Thyroid gland (tissue), 4 donors: ENCODE data around the gene RAI1. TPM values are rescaled to one million over a fixed set of nuclear protein-coding genes. Genes with fewer than 3 reads are reported as not detected.

Source experiments
- DNase-seq, 2 donors: peaks; one replicate each; pipeline ENCODE4 v3.0.0-alpha.2; 2019
- H3K27ac ChIP-seq, 3 donors: fragments of 200-600 bp; sonication (generic); 1 replicate in 2 of 3; 2 replicates in 1 of 3; pipeline ENCODE4 v1.5.1; 2016 to 2019; ENCODE audit warnings: mild to moderate bottlenecking in 1 of 3, moderate library complexity in 1 of 3
- H3K27me3 ChIP-seq: fragments of 200-600 bp; sonication (generic); one replicate; pipeline ENCODE4 v1.5.1; 2019
- H3K36me3 ChIP-seq, 2 donors: fragments of 200-600 bp; sonication (generic); one replicate each; pipeline ENCODE4 v1.5.1; 2016 to 2019
- H3K4me1 ChIP-seq, 2 donors: fragments of 200-600 bp; sonication (generic); one replicate each; pipeline ENCODE4 v1.5.1; 2017 to 2019
- H3K4me3 ChIP-seq, 3 donors: fragments of 200-600 bp; sonication (generic); replicated peaks in 1 of 3; 1 replicate in 2 of 3; 2 replicates in 1 of 3; pipeline ENCODE4 v1.5.1; 2016; ENCODE audit warnings: mild to moderate bottlenecking in 1 of 3
- H3K9me3 ChIP-seq: fragments of 200-600 bp; sonication (generic); one replicate; pipeline ENCODE4 v1.5.1; 2017
- POLR2A ChIP-seq, 2 donors: fragments of 450-650 bp; IDR thresholded peaks; one replicate each; pipeline ENCODE4 v1.6.1; 2017; ENCODE audit warnings: antibody characterized with exemption in 2 of 2, mild to moderate bottlenecking in 2 of 2, moderate library complexity in 1 of 2
- WGBS, 2 donors: methylation state at CpG; one replicate each; pipeline ENCODE4 v1.1.5; 2017; 5-methylcytosine and 5-hydroxymethylcytosine counted together
- intact Hi-C: fragments of 100-400 bp; cut with DNase I; formaldehyde crosslinking; loops from one replicate; pipeline ENCODE4 v1.15.1; 2023
- total RNA-seq, 4 donors: library from RNA; depleted of rRNA; stranded (reverse); fragments of >200 nt; gene quantifications; one replicate each; pipeline ENCODE4 v1.2.3, GENCODE V29; 2016
- TF ChIP-seq, protein P1 (sequence below), 6 experiments: fragments of 200-600 bp in 3 of 6; fragments of 450-650 bp in 3 of 6; sonication (generic) in 3 of 6; IDR thresholded peaks; one replicate each; pipeline ENCODE4 v1.5.1; 2016 to 2019; ENCODE audit warnings: antibody characterized with exemption in 6 of 6, mild to moderate bottlenecking in 2 of 6, inconsistent platforms in 1 of 6, moderate library complexity in 1 of 6

The RAI1 gene
- total RNA-seq, 4 donors from 2014 or later = 19.1 to 52.3 (median 34.1) TPM

DNA sequence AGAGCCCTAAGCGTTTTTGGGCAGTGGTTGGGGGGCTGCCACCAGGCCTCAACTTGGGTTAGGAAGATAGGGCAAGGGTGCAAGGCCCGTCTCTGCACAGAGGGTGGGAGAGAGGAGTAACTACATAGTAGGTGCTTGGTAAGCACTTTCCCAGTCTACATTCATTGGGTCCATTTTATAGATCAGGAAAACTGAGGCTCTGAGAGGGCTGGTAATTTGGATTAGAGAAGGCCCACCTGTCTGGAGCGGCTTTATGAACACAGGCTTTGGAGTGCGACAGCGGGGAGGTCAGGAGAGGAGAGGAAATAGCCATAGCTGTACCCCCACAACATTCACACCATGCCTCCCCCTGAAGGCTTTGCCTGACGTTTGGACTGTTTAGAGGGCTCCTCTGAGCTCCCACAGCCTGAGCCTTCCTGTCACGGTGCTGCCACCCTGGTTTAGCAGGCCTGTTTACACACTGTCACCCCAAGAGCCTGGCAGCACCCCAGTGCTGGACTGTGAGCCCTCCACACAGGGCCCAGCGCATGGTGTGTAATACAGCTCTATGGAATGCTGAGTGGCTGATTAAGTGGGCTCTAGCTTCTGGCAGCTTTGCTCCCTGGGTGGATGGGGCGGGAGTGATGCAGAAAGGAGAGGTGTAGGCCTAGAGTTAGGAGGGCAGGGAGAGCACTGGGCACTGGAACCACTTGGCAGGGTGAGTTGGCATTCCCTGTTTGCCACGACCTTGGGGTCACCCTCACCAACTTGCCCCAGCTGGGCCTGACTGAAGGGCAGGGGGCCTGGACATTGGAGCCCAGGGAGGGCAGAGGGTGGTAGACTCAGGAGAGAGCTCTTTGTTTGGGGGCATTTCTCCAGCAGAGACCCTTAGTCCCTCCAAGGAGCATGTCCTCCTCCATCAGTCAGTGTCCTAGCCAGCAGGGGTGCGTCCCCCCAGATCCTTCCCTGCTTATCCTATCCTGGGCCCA lies 73.7 kb downstream of the RAI1 start:
- H3K4me1 ChIP-seq = peaks cover 38 to 57% of the 10 kb centered on the region in 2 donors
- peak in 1 of 2 donors; percentile 36 for TF ChIP-seq POLR2A (IDR thresholded peaks at IDR 0.05)
- TF ChIP-seq, protein P1, sequence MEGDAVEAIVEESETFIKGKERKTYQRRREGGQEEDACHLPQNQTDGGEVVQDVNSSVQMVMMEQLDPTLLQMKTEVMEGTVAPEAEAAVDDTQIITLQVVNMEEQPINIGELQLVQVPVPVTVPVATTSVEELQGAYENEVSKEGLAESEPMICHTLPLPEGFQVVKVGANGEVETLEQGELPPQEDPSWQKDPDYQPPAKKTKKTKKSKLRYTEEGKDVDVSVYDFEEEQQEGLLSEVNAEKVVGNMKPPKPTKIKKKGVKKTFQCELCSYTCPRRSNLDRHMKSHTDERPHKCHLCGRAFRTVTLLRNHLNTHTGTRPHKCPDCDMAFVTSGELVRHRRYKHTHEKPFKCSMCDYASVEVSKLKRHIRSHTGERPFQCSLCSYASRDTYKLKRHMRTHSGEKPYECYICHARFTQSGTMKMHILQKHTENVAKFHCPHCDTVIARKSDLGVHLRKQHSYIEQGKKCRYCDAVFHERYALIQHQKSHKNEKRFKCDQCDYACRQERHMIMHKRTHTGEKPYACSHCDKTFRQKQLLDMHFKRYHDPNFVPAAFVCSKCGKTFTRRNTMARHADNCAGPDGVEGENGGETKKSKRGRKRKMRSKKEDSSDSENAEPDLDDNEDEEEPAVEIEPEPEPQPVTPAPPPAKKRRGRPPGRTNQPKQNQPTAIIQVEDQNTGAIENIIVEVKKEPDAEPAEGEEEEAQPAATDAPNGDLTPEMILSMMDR (IDR thresholded peaks at IDR 0.05) = peak in 1 of 6 experiments; percentile 15
- DNase-seq = peak; percentile 97
- no peaks in the 10 kb centered on the region for H3K27me3 ChIP-seq
- H3K4me3 ChIP-seq = no peak overlapping the region
- no peaks in the 10 kb centered on the region for H3K36me3 ChIP-seq
- intact Hi-C loops = no loop called here
- peak overlapping the region; percentile 84 to 87 (median 84) for H3K27ac ChIP-seq
- 31 to 63% methylated on average over 9 to 11 of the region's 11 CpGs for WGBS, 2 donors
- no peaks in the 10 kb centered on the region for H3K9me3 ChIP-seq

DNA sequence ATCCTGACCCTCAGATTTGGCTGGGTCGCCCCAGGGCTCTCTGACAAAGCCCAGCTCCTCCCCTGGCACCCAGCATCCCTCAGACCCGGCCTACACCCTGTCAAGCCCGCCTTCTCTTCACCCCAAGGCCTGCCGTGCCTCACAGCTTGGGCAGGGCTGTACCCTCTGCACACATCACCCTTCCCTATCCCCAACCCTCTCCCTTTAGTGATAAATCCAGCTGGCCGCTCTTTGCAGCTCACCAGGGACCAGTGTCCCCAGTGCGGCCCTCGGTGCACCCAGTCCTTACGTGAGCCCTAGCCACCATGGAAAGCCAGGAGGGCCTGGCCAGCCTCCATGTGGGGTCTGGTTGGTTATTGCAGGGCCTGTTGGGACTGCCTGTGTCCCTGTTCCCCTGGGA lies 74.5 kb downstream of the RAI1 start:
- peaks cover 38 to 57% of the 10 kb centered on the region in 2 donors for H3K4me1 ChIP-seq
- H3K27ac ChIP-seq = peak overlapping the region; percentile 81 to 87 (median 84)
- 84 to 85% methylated on average over 7 to 8 of the region's 8 CpGs for WGBS, 2 donors
- no peaks in the 10 kb centered on the region for H3K9me3 ChIP-seq
- no peaks in the 10 kb centered on the region for H3K36me3 ChIP-seq
- TF ChIP-seq, protein P1 (IDR thresholded peaks at IDR 0.05) = no peak
- TF ChIP-seq POLR2A (IDR thresholded peaks at IDR 0.05) = no peak
- H3K27me3 ChIP-seq = no peaks in the 10 kb centered on the region
- DNase-seq = no peak
- intact Hi-C loops = no loop called here
- no peak overlapping the region for H3K4me3 ChIP-seq

DNA sequence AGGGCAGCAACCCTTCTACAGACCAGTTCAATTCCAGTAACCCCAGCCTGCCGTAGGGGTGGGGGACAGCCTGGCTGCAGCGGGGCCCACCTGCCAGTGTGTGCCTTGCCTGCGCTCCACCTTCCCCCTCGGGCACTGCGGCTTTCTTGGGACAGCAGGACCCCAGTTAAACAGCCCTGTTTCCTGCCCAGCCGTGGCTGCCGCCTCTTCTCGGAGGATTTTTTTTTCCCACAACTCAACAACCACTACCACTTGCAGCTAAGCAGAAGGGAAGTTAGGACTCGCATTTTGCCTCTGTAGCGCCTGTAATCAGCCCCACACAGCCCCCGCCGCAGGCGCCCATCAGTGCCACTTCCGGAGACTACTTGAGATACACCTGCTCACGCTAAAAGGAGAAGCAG lies 76.1 kb downstream of the RAI1 start:
- H3K27me3 ChIP-seq = no peaks in the 10 kb centered on the region
- no peak for TF ChIP-seq POLR2A (IDR thresholded peaks at IDR 0.05)
- TF ChIP-seq, protein P1 (IDR thresholded peaks at IDR 0.05) = no peak
- no peaks in the 10 kb centered on the region for H3K9me3 ChIP-seq
- H3K27ac ChIP-seq = peak overlapping the region in 2 of 3 donors; percentile 84 to 87
- DNase-seq = no peak
- H3K36me3 ChIP-seq = no peaks in the 10 kb centered on the region
- 75 to 87% methylated on average over 10 to 15 of the region's 15 CpGs for WGBS, 2 donors
- intact Hi-C loops = no loop called here
- no peak overlapping the region for H3K4me3 ChIP-seq
- H3K4me1 ChIP-seq = peaks cover 32 to 47% of the 10 kb centered on the region in 2 donors

DNA sequence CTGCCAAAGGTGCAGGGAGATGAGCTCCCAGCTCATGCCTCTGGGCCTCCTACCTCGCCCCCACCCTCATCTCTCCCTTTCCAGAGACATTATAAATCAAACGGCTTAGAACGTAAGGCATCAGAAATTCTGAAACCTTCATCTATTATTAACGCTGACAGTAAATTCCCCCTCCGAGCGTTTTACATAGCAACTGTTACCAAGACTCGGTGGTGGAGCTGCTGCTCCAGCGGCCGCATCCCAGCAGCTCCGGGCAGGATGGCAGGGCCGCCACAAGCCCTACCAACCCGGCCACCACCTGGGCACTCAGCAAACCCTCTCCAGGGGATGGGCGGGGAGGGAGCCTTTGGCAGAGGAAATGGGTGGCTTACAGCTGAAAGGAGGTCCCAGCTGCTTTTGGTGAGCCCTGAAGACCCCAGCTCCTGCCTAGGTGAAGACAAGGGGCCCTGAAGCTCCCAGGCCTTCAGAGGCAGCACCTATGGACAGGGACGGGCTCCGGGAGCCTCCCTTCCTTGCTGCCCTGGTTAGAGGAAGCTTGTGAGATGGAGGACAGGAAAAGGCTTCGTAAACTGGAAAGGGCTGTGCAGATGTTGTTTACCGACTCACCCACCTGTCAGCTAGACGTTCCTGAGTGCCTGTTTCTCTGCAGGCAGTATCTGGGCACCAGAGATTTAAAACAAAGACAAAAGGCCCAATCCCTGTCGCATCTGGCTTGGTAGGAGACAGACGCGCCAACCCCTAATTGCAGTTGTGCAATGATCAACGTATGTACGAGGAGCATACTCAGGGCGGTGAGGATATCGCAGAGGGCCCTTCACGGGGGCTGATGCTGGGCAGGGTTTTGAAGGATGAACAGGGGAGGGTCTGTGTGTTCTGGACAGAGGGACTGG lies 76.9 kb downstream of the RAI1 start:
- no peaks in the 10 kb centered on the region for H3K9me3 ChIP-seq
- TF ChIP-seq, protein P1 (IDR thresholded peaks at IDR 0.05) = no peak
- no peak for TF ChIP-seq POLR2A (IDR thresholded peaks at IDR 0.05)
- no peak overlapping the region for H3K4me3 ChIP-seq
- intact Hi-C loops = no loop called here
- H3K36me3 ChIP-seq = no peaks in the 10 kb centered on the region
- no peak for DNase-seq
- H3K27ac ChIP-seq = peak overlapping the region in 1 of 3 donors; percentile 87
- 86 to 90% methylated on average over 24 to 26 of the region's 26 CpGs for WGBS, 2 donors
- H3K4me1 ChIP-seq = peaks cover 24 to 39% of the 10 kb centered on the region in 2 donors
- no peaks in the 10 kb centered on the region for H3K27me3 ChIP-seq
